GM12878 (cell line): Measurements from ENCODE around the gene SHISA9.

ENCODE experiments used
- IRF3 ChIP-seq: fragments of 450-650 bp; IDR thresholded peaks from 2 replicates; pipeline ENCODE4 v1.6.1; 2014; ENCODE audit warnings: mild to moderate bottlenecking
- MXI1 ChIP-seq: fragments of 150-350 bp; IDR thresholded peaks from 2 replicates; pipeline ENCODE4 v1.6.1; 2011; ENCODE audit warnings: low read depth, mild to moderate bottlenecking, inconsistent platforms, low read length, improper control_type of control experiment
- ZSCAN29 ChIP-seq: fragments of 450-650 bp; IDR thresholded peaks from 2 replicates; pipeline ENCODE4 v1.6.1; 2017; ENCODE audit warnings: mild to moderate bottlenecking, moderate library complexity

- TF ChIP-seq MXI1 (no peak), ZSCAN29 (no peak), IRF3 (no peak)
These were observed 304.0 kb downstream of the SHISA9 start for GRCh38 chr16:13205352-13205751.
